NCI-H1092 (cell line): ENCODE data around the gene CDK14.
"Not testable (repeated sequence)": the region's sequence is repeated elsewhere in the genome, so short reads cannot be mapped to it uniquely, and the experiment has no call there.

ENCODE experiments used
- DNase-seq: peaks from one replicate; lab custom pipeline; 2025; lab: John Stamatoyannopoulos, UW

CDK14 gene

GRCh38 chr7:90792301-90792700 is 196.2 kb downstream of the CDK14 start:
- no peak for DNase-seq

- not testable (repeated sequence) for DNase-seq
Observed at GRCh38 chr7:90794234-90794633, 198.1 kb downstream of the CDK14 start.

DNA sequence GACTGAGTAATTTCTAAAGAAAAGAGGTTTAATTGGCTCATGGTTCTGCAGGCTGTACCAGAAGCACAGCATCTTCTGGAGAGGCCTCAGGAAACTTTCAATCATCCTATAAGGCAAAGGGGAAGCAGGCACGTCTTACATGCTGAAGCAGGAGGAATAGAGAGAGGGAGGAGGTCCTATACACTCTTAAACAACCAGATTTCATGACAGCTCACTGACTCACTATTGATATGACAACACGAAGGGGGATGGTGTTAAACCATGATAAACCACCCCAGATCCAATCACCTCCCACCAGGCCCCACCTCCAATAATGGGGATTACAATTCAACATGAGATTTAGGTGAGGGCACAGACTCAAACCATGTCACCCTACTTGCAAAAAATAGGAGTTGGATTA is 201.5 kb downstream of the CDK14 start:
- DNase-seq, result no peak

- DNase-seq, result no peak
Observed at GRCh38 chr7:90804370-90804769, 208.2 kb downstream of the CDK14 start.

GRCh38 chr7:90815552-90815951 is 219.4 kb downstream of the CDK14 start:
- not testable (repeated sequence) for DNase-seq

DNA sequence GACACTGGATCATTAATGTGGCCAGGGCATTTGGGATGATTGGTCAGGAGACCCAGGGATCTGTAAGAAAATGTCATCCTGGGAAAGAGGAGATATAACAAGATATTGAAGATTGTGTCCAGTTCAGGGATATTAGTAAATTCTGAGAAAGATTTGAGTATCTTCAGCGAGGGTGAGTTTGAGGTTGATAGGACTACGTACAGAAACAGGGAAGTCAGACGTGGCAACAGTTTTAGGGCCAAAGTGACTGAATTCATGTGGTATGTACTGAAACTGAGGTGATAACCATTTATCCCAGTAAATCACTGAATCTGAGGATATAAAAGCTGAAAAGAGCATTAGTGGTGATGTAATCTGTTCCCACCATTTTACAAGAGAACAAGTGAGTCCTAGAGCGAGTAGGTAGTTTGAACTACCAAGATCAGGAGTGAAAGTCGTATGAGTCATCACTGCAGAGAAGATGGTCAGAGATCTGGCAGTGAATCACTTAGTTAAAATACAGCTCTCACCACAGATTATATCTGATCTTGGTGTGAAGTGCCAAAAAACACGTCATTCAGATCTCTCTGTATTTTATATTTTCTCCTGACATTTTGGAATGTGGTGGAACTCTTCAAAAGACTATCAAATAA is 220.5 kb downstream of the CDK14 start:
- no peak for DNase-seq

GRCh38 chr7:90817151-90817550 is 221.0 kb downstream of the CDK14 start:
- no peak for DNase-seq

- DNase-seq, result no peak
Observed at GRCh38 chr7:90817846-90818245, 221.7 kb downstream of the CDK14 start.

- no peak for DNase-seq
Observed at GRCh38 chr7:90818341-90818740, 222.2 kb downstream of the CDK14 start.

DNA sequence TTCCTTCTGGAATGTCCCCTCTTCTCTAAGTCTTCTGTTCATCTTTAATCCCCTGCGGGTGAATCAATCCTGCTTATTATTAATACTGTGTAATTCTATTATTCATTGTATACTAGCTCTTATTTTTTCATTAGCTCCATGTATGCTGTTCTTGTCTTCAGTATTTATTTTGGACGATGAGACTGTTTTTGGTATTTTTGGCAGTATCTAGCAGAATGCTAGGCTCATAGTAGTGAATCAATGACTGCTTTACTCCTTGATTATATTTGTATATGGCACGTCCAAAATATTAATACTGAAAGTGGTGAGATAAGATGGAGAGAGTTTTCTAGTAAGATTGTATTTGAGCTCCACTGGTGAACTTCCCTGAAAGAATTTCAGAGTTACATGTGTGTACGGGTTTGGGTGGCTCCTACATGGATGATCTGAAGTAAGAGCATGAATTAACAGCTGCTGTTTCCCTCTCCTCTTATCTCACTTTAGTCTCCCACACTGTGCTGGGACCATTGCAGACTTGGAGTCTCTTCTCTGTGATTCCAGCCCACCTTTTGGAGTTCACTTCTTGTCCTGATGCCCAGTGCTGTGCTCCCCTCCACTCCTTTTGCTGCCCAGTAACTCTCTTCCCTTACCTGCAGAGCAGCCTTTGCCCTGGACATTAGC is 226.0 kb downstream of the CDK14 start:
- no peak for DNase-seq

GRCh38 chr7:90824386-90825307 is 228.5 kb downstream of the CDK14 start:
- DNase-seq, result no peak

DNA sequence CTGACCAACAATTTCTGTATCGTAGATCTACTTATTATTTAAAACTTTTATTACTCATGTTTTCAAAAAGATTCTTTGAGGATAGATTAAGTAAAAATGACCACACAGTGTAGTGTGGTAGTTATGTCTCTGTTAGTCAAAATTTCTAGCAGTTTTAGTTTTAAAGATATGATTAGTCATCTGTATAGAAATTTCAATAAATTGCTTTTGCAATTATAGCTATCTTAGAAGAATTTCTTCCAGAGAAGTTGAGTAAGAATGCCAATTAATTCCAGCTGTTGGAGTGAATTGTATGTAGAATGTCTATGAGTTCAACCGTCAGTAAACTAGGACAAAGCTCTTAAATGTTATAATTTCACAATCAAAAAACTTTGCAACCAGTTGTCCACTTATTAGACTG is 229.7 kb downstream of the CDK14 start:
- no peak for DNase-seq

DNA sequence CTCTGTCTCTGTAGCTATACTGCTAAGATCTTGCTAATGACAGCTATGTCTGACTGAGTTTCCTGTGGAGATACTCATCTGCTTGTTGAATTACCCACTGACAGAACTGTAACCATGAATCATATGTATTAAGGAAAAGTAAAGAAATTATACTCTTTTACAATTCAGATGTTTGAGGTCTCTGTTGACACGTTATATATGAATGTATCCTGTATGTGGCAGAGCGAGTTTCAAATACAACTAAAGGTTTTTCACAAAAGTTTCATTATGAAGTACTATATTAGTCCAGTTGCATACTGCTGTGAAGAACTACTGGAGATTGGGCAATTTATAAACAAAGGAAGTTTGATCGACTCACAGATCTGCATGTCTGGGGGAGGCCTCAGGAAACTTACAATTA is 232.5 kb downstream of the CDK14 start:
- no peak for DNase-seq

DNA sequence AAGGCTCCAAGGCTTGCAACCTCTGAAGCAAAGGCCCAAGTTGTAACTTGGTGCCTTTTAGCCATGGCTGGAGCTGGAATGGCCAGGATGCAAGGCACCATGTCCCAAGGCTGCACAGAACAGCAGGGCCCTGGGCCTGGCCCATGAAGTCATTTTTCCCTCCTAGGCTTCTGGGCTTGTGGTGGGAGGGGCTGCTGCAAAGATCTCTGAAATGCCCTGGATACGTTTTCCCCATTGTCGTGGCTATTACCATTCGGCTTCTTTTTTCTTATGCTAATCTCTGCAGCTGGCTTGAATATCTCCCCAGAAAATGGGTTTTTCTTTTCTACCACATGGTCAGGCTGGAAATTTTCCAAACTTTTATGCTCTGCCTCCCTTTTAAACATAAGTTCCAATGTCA is 234.2 kb downstream of the CDK14 start:
- DNase-seq, result no peak

DNA sequence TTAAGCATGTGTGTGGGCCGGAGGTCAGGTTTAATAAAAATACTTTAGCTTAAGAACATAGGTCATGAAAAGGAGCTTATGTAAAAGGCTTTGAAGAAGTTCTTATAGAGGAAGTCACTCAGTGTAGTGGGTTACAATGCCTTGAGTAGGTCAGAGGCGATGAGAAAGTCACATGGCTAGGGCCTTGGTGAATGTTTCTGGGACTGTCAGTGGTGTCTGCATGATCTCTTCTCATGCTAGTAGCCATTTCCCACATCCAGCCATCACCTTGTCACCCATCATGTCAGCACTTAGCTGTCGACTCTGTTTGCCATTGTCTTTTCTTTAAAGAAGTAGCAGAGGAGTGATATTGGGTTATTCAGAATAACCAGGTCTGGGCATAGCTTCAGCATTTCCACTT is 236.6 kb downstream of the CDK14 start:
- no peak for DNase-seq

GRCh38 chr7:90833443-90833842 is 237.3 kb downstream of the CDK14 start:
- DNase-seq, result no peak

DNA sequence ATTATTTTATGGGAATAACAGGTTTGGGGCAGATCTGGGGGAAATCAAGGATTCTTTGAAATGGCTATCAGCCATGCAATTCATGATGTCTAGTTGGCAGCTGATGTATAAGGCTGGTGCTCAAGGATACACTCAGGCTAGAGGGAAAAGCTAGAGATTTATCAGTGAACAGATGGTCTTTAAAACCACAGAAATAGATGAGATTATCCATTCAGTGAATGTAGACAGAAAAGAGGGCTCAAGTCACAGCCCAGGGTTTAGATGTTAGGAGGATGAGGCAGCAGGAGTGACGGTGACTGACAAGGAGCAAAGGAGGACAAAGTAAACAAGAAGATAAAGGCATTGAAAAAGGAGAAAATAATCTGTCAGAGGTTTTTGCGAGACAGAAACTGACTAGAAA is 238.7 kb downstream of the CDK14 start:
- DNase-seq, result no peak

DNA sequence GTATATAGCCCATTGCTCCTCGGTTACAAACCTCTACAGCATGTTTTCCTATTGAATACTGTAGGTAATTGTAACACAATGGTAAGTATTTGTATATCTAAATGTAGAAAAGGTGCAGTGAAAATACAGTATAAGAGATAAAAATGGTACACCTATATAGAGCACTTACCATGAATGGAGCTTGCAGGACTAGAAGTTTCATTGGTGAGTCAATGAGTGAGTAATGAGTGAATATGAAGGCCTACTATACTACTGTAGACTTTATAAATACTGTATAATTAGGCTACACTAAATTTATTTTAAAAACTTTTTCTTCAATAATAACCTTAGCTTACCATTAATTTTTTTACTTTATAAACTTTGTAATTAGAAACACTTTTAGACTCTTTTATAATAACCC is 239.7 kb downstream of the CDK14 start:
- DNase-seq, result no peak

GRCh38 chr7:90836937-90837336 is 240.8 kb downstream of the CDK14 start:
- DNase-seq, result no peak

DNA sequence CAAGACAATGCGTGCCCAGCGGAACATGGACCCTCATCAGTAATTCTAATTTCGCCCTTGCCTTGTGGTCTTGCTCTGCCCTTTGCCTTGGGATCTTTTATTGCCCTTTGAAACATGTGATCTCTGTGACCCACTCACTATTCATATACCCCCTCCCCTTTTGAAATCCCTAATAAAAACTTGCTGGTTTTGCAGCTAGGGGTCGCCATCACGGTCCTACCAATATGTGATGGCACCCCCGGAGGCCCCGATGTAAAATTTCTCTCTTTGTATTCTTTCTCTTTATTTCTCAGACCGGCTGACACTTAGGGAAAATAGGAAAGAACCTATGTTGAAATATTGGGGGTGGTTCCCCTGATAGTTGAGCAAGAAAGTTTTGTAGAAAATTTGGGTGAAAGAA is 242.7 kb downstream of the CDK14 start:
- no peak for DNase-seq

- no peak for DNase-seq
Observed at GRCh38 chr7:90839316-90839715, 243.2 kb downstream of the CDK14 start.

- DNase-seq, result no peak
Observed at GRCh38 chr7:90839727-90840291, 243.7 kb downstream of the CDK14 start.
